ENCODE results near the gene UIMC1. TPM values are rescaled to one million over a fixed set of nuclear protein-coding genes. Genes with fewer than 3 reads are reported as not detected.

Gene UIMC1
- polyA plus RNA-seq, 1 of the 3 experiments (the other 2 are of a cell fraction) = 19.9 TPM

- TF ChIP-seq CHD2 (IDR thresholded peaks at IDR 0.05; ENCODE audit: low read length, partially characterized antibody) = peak; percentile 63
- no peak for TF ChIP-seq FOSL2 (IDR thresholded peaks at IDR 0.05; ENCODE audit: borderline replicate concordance, low read depth)
- TF ChIP-seq GATA2 (CRISPR knock-in tag; IDR thresholded peaks at IDR 0.05) = peak; percentile 54; the same call in 1 of the 2 replicates
- no peak for TF ChIP-seq SMC3 (IDR thresholded peaks at IDR 0.05; ENCODE audit: low read depth, low read length)
- no peak for TF ChIP-seq RXRA (IDR thresholded peaks at IDR 0.05; ENCODE audit: borderline replicate concordance, low read depth)
- TF ChIP-seq RCOR1 (IDR thresholded peaks at IDR 0.05; ENCODE audit: low read length) = peak; percentile 86; the same call in 1 of the 2 replicates
- peak; percentile 52; the same call in 1 of the 2 replicates for TF ChIP-seq TCF12 (IDR thresholded peaks at IDR 0.05)
Observed at GRCh38 chr5:176883700-176884570, 122.6 kb downstream of the UIMC1 start (continued).

GRCh38 chr5:176882567-176882903 lies 124.0 kb downstream of the UIMC1 start:
- H3K9ac ChIP-seq = no peak overlapping the region
- TF ChIP-seq POLR2AphosphoS5 (IDR thresholded peaks at IDR 0.05; ENCODE audit: low read depth, low read length) = no peak
- no peak for TF ChIP-seq TAF1 (IDR thresholded peaks at IDR 0.05; ENCODE audit: borderline replicate concordance, low read depth, low read length)
- TF ChIP-seq GATA2 (CRISPR knock-in tag; IDR thresholded peaks at IDR 0.05) = no peak
- TF ChIP-seq MEF2A (IDR thresholded peaks at IDR 0.05; ENCODE audit: borderline replicate concordance, low read depth) = no peak
- TF ChIP-seq RXRA (IDR thresholded peaks at IDR 0.05; ENCODE audit: borderline replicate concordance, low read depth) = no peak
- TF ChIP-seq PBX3 (IDR thresholded peaks at IDR 0.05) = no peak
- no peak for TF ChIP-seq FOSL2 (IDR thresholded peaks at IDR 0.05; ENCODE audit: borderline replicate concordance, low read depth)
- TF ChIP-seq YY1 (IDR thresholded peaks at IDR 0.05; ENCODE audit: low read depth) = no peak
- TF ChIP-seq RFX5 (IDR thresholded peaks at IDR 0.05; ENCODE audit: low read length) = no peak
- TF ChIP-seq EZH2phosphoT487 (IDR thresholded peaks at IDR 0.05; ENCODE audit: borderline replicate concordance, low read depth) = no peak
- no peak for TF ChIP-seq ZBTB33 (IDR thresholded peaks at IDR 0.05; ENCODE audit: borderline replicate concordance, low read depth)
- no peak for TF ChIP-seq SMC3 (IDR thresholded peaks at IDR 0.05; ENCODE audit: low read depth, low read length)
- TF ChIP-seq NRF1 (IDR thresholded peaks at IDR 0.05; ENCODE audit: low read depth, low read length) = no peak
- no peak for TF ChIP-seq IRF3 (IDR thresholded peaks at IDR 0.05; ENCODE audit: low read depth, low read length)
- TF ChIP-seq RCOR1 (IDR thresholded peaks at IDR 0.05; ENCODE audit: low read length) = no peak
- no peak for TF ChIP-seq CHD2 (IDR thresholded peaks at IDR 0.05; ENCODE audit: low read length, partially characterized antibody)
- no peak for TF ChIP-seq NFIC (IDR thresholded peaks at IDR 0.05; ENCODE audit: borderline replicate concordance)
- no peak for TF ChIP-seq FOXJ3 (CRISPR knock-in tag; IDR thresholded peaks at IDR 0.05)
- TF ChIP-seq GABPA (IDR thresholded peaks at IDR 0.05; ENCODE audit: low read depth) = no peak

More at GRCh38 chr5:176882567-176882903, 124.0 kb downstream of the UIMC1 start:
- no peak overlapping the region for H3K4me3 ChIP-seq (ENCODE audit: low read depth in 2 of 2, low read length in 1 of 2)
- H3K4me2 ChIP-seq = no peak overlapping the region
- no peaks in the 10 kb centered on the region for H3K9me3 ChIP-seq
- H3K4me1 ChIP-seq (ENCODE audit: control insufficient read depth in 1 of 2, insufficient read depth in 2 of 2, low read depth in 1 of 2, low read length in 1 of 2) = peaks cover 0 to 32% of the 10 kb centered on the region in 2 experiments; a peak in 2 of 4 replicates
- H3K36me3 ChIP-seq (replicated peaks in 1 of 2; ENCODE audit: control insufficient read depth in 1 of 2, insufficient read depth in 2 of 2, low read length in 1 of 2) = no peaks in the 10 kb centered on the region
- CTCF ChIA-PET = interaction anchor here (1.0 to 3.7 kb wide), 6 partner anchors 9 to 225 kb away, joined by 3 to 13 read pairs (median 4); no protein-coding TSS in a partner anchor
- H3F3A ChIP-seq (replicated peaks; ENCODE audit: insufficient read depth) = no peaks in the 10 kb centered on the region
- no peaks in the 10 kb centered on the region for H3K27me3 ChIP-seq (ENCODE audit: insufficient read depth)
- no peak overlapping the region; a peak in 1 of 4 replicates for H3K27ac ChIP-seq (ENCODE audit: low read depth in 2 of 2, low read length in 1 of 2)
- H4K20me1 ChIP-seq (ENCODE audit: insufficient read depth) = no peaks in the 10 kb centered on the region
- POLR2A ChIA-PET = interaction anchor here (1.1 kb wide), 1 partner anchor 16 kb away, joined by 4 read pairs; no protein-coding TSS in a partner anchor
- no peak overlapping the region for H2AFZ ChIP-seq (ENCODE audit: low read depth)
- WGBS (ENCODE audit: low lambda C conversion rate) = 87% methylated on average over 6 of the region's 6 CpGs
- DNase-seq = peak; percentile 14
- no peaks in the 10 kb centered on the region for H3K9me2 ChIP-seq
- H3K79me2 ChIP-seq (ENCODE audit: insufficient read depth) = no peaks in the 10 kb centered on the region
